GM21825 (cell line): ENCODE measurements around the gene S100A10.

Experiments
- ATAC-seq: cut with Tn5 transposase; IDR thresholded peaks from one replicate; pipeline ENCODE4 v1.9.1; 2021; ENCODE audit warnings: mild to moderate bottlenecking, moderate library complexity; ENCODE audit not compliant: unreplicated experiment

Gene S100A10

GRCh38 chr1:151966061-151966460, 27.6 kb downstream of the S100A10 start:
- no peak for ATAC-seq

DNA sequence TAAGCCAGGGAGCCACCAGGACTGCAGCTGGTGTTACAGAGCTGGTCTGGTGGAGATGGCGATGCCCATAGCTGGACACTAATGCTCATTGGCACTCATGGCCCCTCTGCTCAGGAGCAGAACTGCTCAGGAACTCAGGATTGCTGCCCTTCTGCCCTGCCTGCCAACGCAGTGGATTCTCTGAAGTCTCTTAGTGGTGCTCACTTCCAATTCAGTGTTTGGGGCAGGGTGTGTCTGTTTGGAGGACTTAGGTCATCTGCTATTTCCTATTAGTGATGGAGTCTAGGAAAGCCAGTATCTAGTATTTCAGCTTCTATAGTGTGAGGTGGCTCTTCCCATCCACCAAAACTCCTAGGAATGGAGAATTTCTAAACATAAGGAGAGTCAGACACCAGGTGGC, 29.1 kb downstream of the S100A10 start:
- ATAC-seq = no peak

GRCh38 chr1:151963288-151963687, 30.4 kb downstream of the S100A10 start:
- ATAC-seq = no peak

- ATAC-seq = no peak
Measured at GRCh38 chr1:151961833-151962232, 31.8 kb downstream of the S100A10 start.

DNA sequence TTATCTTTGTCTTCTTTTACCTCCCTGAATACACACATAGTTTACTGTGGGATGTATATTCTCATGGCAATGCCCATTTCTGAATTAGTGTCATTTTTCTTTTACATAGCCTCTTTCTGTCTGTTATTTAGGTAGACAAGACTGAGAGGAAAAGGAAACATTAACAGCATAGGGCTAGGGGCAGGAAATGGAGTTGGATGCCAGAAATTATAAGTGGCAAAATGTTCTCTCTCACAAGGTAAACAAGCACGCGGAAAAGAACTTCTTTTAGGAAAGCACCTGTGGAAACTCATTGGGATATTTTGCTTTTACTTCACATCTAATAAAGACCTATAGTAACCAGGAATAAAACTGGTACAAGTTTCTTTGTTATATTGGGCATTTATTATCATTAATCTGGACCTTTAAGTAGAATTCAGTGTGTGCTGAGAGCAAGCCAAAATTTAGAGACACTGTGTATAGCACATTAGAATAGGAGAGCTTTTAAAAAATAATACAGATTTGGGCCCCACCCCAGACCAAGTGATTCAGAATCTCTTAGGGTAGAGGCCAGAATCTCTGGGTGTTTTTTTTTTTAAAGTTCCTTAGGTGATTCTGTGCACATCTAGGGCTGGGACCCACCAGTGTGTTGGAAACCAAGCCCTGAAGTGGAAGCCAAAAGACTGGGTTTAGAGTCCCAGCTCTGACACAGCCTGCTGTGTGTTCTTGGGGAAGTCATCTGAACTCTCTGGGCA, 32.7 kb downstream of the S100A10 start:
- ATAC-seq = no peak

GRCh38 chr1:151958959-151959358, 34.7 kb downstream of the S100A10 start:
- ATAC-seq = no peak

GRCh38 chr1:151956957-151957497, 36.6 kb downstream of the S100A10 start:
- no peak for ATAC-seq

- no peak for ATAC-seq
Measured at GRCh38 chr1:151953409-151954094, 40.1 kb downstream of the S100A10 start.

GRCh38 chr1:151952811-151953210, 40.8 kb downstream of the S100A10 start:
- no peak for ATAC-seq

DNA sequence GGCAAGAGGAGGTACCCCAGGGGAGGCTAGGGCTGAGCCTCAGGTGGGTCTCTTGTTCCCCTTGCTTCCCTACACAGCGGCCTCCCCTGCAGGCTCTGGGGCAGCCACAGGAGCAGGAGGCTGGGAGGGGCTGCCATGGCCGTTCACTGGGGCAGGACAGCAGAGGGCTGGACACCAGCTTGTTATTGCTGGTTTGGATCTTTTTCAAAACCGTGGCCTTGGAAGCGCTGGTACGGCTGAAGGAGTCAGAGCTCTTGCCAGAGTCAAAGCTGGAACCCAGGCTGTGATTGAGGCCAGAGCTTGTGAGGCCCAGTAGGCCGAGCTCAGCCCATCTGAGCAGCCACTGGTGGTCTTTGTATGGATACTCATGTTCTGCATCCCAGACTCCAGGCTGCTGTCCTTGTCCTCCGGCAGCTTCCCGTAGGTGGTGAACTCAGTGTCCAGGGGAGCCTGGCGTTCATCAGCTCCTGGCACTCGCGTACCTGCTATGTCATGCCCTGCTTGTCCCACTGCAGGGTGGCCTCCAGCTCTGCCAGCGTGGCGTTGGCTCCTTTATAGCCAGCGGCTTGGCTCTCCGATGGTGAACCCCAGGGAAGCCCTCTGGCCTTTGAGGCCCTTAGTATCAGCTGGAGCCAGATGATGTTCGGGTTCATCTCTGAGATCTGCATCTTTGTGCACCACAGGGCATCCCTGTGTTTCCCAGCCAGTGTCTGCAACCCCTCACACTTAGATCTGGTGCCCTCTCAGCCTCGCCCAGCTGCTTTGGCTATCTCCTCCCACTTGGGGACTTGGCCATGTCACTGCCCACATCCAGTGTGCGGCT, 44.1 kb downstream of the S100A10 start:
- ATAC-seq = no peak

- no peak for ATAC-seq
Measured at GRCh38 chr1:151948506-151948905, 45.2 kb downstream of the S100A10 start.

GRCh38 chr1:151947140-151947539, 46.5 kb downstream of the S100A10 start:
- no peak for ATAC-seq

DNA sequence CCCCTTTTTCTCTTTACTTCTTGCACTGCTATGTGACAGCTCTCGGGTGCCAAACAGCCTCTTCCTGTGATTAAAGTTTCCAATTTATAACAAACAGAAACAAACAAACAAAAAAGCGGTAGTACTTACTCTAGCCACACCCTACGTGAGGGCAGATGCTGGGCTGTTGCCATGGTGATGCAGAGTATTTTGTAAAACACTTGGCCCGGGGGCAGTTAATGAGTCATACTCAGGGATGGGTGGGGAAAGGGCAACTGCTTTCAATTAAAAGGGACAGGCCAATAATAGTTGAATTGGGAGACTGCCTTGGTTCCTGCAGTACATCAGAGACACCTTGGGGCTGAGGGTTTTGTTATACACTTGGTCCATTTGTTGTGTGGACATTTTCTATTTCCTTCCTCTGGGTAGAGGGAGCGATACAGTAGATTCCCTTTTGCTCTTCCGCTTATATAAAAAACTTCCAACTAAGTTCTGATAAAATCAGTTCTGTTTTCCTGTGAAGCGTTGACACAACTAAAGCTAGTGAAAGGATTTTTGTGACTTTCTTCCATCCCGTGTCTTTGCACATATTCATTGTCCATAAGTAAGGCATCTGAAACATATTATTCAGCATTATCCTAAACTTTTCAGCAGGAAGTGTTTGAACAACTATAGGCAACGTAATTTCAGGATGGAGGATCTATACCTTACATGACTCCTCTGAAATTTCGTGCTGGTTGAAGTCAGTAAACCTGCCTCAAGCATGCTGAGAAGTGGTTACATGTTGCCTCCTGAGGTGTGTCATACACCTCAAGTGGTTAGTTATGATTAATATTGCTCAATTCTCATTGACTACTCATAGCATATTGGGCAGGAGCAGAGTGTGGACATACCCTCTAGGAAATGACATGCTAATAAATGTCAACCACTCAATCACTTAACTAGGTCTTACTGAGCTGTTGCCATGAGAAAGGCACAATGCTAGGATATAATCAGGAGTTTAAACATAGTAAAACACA, 47.6 kb downstream of the S100A10 start:
- ATAC-seq = no peak

GRCh38 chr1:151944857-151945575, 48.6 kb downstream of the S100A10 start:
- no peak for ATAC-seq

DNA sequence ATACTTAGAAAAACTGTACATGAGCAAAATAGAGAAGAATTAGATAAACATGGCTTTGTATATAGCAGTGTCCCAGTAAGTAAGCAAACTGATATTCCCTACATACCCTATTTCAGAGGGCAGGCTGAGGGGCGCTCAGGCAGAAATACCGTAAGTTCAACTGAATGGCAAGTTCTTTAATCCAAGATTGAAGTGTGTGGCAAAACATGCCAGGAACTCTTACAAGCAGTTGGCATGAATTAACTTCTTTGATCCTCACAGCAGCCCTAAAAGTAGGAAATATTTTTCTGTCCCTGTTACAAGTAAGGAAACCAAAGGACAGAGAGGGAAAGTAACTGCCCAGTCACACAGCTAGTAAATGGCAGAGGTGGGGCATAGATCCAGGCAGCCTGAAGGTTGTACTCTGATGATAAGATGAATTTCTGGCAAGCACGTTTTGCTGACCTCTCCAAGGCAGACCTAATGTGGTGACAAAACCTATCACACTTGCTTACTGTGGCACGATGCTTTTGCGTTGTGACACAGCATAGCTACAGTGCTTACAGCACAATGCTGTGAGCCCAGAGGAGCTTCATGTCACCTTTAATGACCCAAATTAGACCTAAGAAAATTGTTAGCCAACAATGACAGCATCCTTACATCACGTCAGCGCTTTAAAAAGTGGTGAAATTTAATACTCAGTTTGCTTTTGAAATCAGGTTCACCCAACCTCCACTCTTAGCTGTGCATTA, 49.4 kb downstream of the S100A10 start:
- ATAC-seq = no peak

- no peak for ATAC-seq
Measured at GRCh38 chr1:151943591-151943990, 50.1 kb downstream of the S100A10 start.

DNA sequence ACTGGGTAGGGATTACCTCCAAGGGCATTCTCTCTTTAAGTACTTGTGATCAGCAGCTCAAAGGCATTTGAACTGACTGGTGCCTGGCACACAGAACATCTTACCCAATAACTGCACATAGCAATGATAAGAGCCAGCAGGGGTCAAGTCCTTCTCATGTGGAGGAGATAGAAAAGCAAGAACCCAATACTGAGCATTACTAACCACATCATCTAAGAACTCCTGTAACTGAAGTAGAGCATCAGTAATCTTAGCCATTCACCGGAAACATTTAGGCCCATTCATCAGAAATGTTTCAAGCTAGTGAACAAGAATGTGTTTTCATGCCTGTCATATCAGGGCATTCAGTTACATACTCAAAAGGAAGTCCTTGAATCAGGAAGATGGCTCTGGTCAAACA, 50.8 kb downstream of the S100A10 start:
- no peak for ATAC-seq

- ATAC-seq = no peak
Measured at GRCh38 chr1:151940541-151940940, 53.1 kb downstream of the S100A10 start.

GRCh38 chr1:151939779-151940178, 53.9 kb downstream of the S100A10 start:
- no peak for ATAC-seq
